GM12864 (cell line): Measurements from ENCODE around the gene NOVA2.

Experiments
- DNase-seq: peaks from one replicate; pipeline ENCODE4 v3.0.0-alpha.2; 2011; ENCODE audit warnings: low read depth
- H3K4me3 ChIP-seq: 2 replicates; pipeline ENCODE4 v1.5.1; 2011; ENCODE audit warnings: mild to moderate bottlenecking, low read depth, low read length, control low read depth
- CTCF ChIP-seq: IDR thresholded peaks from 2 replicates; pipeline ENCODE4 v1.5.1; 2011; ENCODE audit warnings: low read depth, mild to moderate bottlenecking, moderate library complexity, low read length, control low read depth, inconsistent platforms; ENCODE audit errors: missing control alignments

NOVA2 gene

GRCh38 chr19:45972947-45973540 is 621 bp downstream of the NOVA2 start:
- no peak overlapping the region for H3K4me3 ChIP-seq
- DNase-seq = no peak
- TF ChIP-seq CTCF = no peak

GRCh38 chr19:45972081-45972946 is 1.4 kb downstream of the NOVA2 start:
- no peak overlapping the region for H3K4me3 ChIP-seq
- no peak for DNase-seq
- TF ChIP-seq CTCF = no peak

- no peak overlapping the region for H3K4me3 ChIP-seq
- TF ChIP-seq CTCF = no peak
- DNase-seq = no peak
Measured at GRCh38 chr19:45971260-45971902, 2.3 kb downstream of the NOVA2 start.

- no peak for DNase-seq
- no peak for TF ChIP-seq CTCF
- H3K4me3 ChIP-seq = no peak overlapping the region
Measured at GRCh38 chr19:45969676-45970075, 4.0 kb downstream of the NOVA2 start.

- no peak overlapping the region for H3K4me3 ChIP-seq
- TF ChIP-seq CTCF = no peak
- DNase-seq = no peak
Measured at GRCh38 chr19:45968626-45969025, 5.0 kb downstream of the NOVA2 start.

- TF ChIP-seq CTCF = no peak
- no peak for DNase-seq
- no peak overlapping the region for H3K4me3 ChIP-seq
Measured at GRCh38 chr19:45967246-45967645, 6.4 kb downstream of the NOVA2 start.
